Chondrocyte (in vitro differentiated cells): Measurements from ENCODE around the gene RAP1B. TPM values are rescaled to one million over a fixed set of nuclear protein-coding genes. Genes with fewer than 3 reads are reported as not detected.

Experiments used
- DNase-seq: peaks from one replicate; pipeline ENCODE4 v3.0.0; 2021; ENCODE audit warnings: mixed read lengths, low spot score
- H3K27ac Mint-ChIP-seq: one replicate; pipeline ENCODE4 v1.8.0; 2021; ENCODE audit warnings: mild to moderate bottlenecking, moderate library complexity, mixed read lengths; ENCODE audit not compliant: unreplicated experiment
- H3K27me3 Mint-ChIP-seq: 2 replicates; pipeline ENCODE4 v1.8.0; 2021; ENCODE audit warnings: low read depth, mixed read lengths
- H3K36me3 Mint-ChIP-seq: 2 replicates; pipeline ENCODE4 v1.8.0; 2021; ENCODE audit warnings: low read depth, mixed read lengths
- H3K4me1 Mint-ChIP-seq: 2 replicates; pipeline ENCODE4 v1.8.0; 2021; ENCODE audit warnings: low read depth, mild to moderate bottlenecking, mixed read lengths
- H3K4me3 Mint-ChIP-seq: one replicate; pipeline ENCODE4 v1.8.0; 2021; ENCODE audit warnings: mild to moderate bottlenecking, moderate library complexity, mixed read lengths; ENCODE audit not compliant: unreplicated experiment
- H3K9me3 Mint-ChIP-seq: 2 replicates; pipeline ENCODE4 v1.8.0; 2021; ENCODE audit warnings: low read depth, mixed read lengths
- CTCF ChIP-seq: fragments of 200-600 bp; sonication (generic); IDR thresholded peaks from 2 replicates; pipeline ENCODE4 v1.5.0; 2021; ENCODE audit warnings: antibody characterized with exemption, mild to moderate bottlenecking, moderate library complexity
- total RNA-seq: library from RNA; stranded (reverse); gene quantifications from 3 replicates; pipeline ENCODE4 v1.2.1, GENCODE V29; 2021

Gene RAP1B
- total RNA-seq, 1 donor from 2014 or later = 239 TPM

DNA sequence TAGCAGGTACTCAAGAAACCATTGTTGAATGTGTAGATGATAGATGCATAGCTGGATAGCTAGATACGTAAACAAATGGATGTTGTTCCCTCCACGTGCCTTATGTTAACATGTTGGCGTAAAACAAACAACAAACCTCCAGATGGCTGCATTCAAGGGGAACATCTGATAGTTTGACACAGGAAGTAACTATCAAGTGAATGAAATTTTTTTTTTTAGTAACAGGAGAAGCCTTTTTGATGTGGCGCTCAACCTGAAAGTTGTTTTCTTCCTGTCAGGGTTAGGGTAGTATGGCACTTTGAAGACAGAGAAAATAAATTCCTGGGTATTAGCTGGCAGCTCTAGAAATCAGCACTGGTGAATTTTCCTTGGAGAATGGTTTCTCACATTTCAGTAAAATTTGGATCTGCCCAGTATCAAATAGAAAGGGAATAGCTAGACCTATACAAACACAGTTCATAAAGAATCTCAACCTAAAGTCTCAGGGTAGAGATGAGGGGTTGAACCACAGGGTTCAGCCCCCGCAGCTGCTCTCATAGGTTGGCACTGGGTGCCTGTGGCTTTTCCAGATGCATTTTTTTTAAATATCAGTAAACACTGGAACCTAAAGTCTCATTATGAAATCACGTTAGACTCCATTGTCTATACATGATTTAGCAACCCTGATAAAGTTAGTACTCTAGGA, 18.8 kb upstream of the RAP1B start:
- DNase-seq = no peak
- Mint-ChIP-seq H3K27ac (no peak overlapping the region), H3K4me1 (no peaks in the 10 kb centered on the region), H3K36me3 (peaks cover 9% of the 10 kb centered on the region), H3K9me3 (peaks cover 17% of the 10 kb centered on the region), H3K27me3 (no peaks in the 10 kb centered on the region), H3K4me3 (no peak overlapping the region)
- TF ChIP-seq CTCF = no peak

DNA sequence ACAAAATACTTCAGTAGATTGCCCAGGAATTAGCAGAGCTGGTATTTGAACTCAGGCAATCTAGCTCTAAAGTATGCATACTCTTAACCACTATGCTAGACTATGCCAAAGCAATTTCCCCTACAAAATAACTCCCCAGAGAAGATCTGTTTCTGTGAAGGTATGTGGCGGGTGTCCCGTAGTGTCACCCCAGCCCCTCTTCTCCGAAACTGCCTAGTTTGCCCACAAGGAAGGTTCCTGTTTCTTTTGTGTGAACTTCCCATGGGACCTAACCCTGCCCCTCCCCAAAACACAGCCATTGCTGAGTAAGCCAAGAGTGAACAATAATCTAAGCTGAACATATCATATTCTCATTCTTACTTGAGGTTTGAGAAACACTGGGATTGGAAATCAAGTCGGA, 15.5 kb upstream of the RAP1B start:
- Mint-ChIP-seq H3K4me3 (no peak overlapping the region), H3K4me1 (peaks cover 3% of the 10 kb centered on the region)

DNA sequence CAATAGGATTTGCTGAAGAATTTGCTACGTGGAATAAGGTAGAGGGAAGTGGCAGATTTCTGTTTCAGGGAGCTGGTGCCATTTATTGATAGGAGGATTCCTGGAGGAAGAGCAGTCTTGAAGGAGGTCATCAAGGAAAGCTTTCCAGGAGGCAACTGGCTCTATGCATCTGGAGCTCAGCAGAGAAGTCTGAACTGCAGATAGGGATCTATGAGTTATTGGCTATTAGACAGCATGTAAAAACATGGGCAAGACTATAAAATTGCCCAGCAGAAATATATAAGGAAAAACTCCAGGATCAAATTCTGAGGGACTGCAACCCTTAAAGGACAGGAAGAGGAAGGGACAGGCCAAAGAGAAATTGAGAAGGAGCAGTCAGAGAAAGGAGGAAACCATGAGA, 8.9 kb upstream of the RAP1B start:
- H3K36me3 Mint-ChIP-seq = no peaks in the 10 kb centered on the region
- no peaks in the 10 kb centered on the region for H3K27me3 Mint-ChIP-seq
- H3K4me1 Mint-ChIP-seq = peaks cover 3% of the 10 kb centered on the region
- TF ChIP-seq CTCF = no peak
- no peak for DNase-seq
- H3K27ac Mint-ChIP-seq = no peak overlapping the region
- H3K4me3 Mint-ChIP-seq = no peak overlapping the region
- no peaks in the 10 kb centered on the region for H3K9me3 Mint-ChIP-seq

More for the DNA sequence above, 15.5 kb upstream of the RAP1B start:
- H3K36me3 Mint-ChIP-seq = peaks cover 3% of the 10 kb centered on the region
- peaks cover 10% of the 10 kb centered on the region for H3K9me3 Mint-ChIP-seq
- no peaks in the 10 kb centered on the region for H3K27me3 Mint-ChIP-seq
- no peak for DNase-seq
- TF ChIP-seq CTCF = no peak
- H3K27ac Mint-ChIP-seq = no peak overlapping the region

DNA sequence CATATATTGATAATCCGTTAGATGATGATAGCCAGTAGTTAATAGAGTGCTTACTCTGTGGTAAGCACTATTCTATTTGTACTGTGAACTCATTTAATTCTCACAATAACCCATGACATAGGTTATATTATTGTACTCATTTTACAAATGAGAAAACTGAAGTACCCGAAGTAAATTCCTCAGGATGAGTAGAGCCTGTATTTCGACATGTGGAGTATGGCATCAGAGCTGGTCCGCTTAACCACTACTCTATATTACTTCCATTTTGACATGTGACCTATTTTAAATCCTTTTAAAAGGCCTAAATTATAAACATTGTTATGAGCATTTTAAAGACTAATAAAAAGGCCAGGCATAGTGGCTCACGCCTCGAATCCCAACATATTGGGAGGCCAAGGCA, 8.0 kb upstream of the RAP1B start:
- DNase-seq = no peak
- Mint-ChIP-seq H3K4me1 (peaks cover 4% of the 10 kb centered on the region), H3K27me3 (no peaks in the 10 kb centered on the region), H3K27ac (no peak overlapping the region), H3K4me3 (no peak overlapping the region), H3K9me3 (no peaks in the 10 kb centered on the region), H3K36me3 (no peaks in the 10 kb centered on the region)
- TF ChIP-seq CTCF = no peak

GRCh38 chr12:68608191-68608590, 2.5 kb upstream of the RAP1B start:
- no peak overlapping the region for H3K4me3 Mint-ChIP-seq
- H3K36me3 Mint-ChIP-seq = no peaks in the 10 kb centered on the region
- H3K4me1 Mint-ChIP-seq = peaks cover 26% of the 10 kb centered on the region
- no peak for DNase-seq
- no peaks in the 10 kb centered on the region for H3K27me3 Mint-ChIP-seq
- no peaks in the 10 kb centered on the region for H3K9me3 Mint-ChIP-seq
- H3K27ac Mint-ChIP-seq = no peak overlapping the region
- no peak for TF ChIP-seq CTCF
